Astrocyte of the hippocampus (primary cell): ENCODE results near the gene PAXIP1.

Experiments
- DNase-seq: peaks from one replicate; pipeline ENCODE4 v3.0.0; 2011; ENCODE audit warnings: low read depth, low spot score

PAXIP1 gene

DNA sequence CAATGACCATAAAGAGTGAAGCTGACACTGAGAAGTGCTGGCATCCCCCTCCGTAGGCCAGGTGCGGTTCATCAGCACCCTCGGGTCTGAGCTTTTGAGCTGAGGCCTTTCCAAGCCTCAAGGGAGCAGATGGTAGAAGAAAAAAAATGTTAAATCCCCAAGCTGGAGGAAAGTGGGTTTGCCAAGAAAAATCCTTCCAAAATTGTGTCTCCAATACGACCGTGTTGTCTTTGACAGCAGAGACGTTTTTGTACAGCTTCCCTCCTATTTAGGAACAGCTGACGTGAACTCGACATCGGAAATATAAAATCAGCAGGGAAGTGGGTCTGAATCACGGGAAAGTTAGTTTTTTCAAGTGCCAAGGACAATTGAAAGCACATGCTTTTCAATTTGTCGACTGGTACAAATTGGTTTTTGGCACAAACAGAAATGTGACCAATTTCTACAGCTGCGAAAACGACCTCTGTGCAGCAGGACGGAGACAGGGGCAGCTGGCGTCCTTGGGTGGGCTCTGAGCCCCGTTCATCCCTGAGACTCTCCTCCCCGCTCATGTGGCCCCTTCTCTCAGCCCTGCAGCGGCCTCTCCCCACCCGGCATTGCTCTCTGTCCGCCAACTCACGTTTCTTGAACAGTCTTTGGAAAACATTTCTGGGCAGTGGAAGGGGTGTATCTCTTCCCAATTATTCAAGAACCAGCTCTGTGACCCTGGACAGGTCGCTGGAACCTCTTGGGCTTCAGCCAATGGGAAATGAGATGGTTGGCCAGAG is 89.9 kb downstream of the PAXIP1 start:
- DNase-seq: no peak

- no peak for DNase-seq
Observed at GRCh38 chr7:154911862-154912455, 91.0 kb downstream of the PAXIP1 start.

GRCh38 chr7:154911411-154911810 is 91.5 kb downstream of the PAXIP1 start:
- DNase-seq: no peak

DNA sequence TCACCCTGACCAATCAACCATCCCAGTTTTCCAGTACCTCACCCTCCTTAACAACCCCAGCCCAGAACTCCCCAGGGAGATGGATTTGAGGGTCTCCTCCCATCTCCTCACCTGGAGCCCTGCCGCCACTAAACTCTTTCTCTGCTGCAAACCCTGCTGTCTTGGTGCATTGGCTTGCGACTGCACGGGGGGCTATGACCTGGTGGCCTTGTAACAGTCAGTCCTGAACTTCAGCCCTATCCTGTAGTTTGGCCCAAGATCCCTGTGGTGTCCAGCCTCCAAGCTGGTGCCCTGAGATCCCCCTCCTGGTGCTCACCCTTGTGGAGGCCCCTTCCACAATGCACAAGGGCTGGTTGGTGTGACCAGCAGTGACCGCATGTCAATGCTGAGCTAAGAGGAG is 91.9 kb downstream of the PAXIP1 start:
- DNase-seq: no peak

DNA sequence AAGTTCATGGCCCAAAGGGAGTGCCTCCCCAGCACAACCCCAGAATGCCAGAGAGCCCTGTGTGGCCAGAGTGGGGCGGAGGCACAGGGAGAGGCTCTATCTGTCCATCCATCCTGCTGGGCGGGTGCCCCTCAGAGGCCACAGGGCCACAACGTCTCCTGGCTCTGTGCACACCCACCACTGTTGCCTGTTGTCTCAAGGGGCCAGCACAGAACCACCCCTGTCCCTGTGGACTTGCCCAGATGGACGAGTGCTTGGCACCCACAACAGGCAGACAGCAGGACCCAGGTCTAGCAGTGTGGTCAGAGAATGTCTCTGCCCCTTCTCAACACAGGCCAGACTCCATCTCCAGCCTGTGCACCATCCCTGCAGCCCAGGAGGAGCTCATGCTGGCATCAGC is 92.8 kb downstream of the PAXIP1 start:
- DNase-seq: no peak

GRCh38 chr7:154909241-154910105 is 93.5 kb downstream of the PAXIP1 start:
- DNase-seq: no peak

- DNase-seq: no peak
Observed at GRCh38 chr7:154907651-154908620, 95.0 kb downstream of the PAXIP1 start.

DNA sequence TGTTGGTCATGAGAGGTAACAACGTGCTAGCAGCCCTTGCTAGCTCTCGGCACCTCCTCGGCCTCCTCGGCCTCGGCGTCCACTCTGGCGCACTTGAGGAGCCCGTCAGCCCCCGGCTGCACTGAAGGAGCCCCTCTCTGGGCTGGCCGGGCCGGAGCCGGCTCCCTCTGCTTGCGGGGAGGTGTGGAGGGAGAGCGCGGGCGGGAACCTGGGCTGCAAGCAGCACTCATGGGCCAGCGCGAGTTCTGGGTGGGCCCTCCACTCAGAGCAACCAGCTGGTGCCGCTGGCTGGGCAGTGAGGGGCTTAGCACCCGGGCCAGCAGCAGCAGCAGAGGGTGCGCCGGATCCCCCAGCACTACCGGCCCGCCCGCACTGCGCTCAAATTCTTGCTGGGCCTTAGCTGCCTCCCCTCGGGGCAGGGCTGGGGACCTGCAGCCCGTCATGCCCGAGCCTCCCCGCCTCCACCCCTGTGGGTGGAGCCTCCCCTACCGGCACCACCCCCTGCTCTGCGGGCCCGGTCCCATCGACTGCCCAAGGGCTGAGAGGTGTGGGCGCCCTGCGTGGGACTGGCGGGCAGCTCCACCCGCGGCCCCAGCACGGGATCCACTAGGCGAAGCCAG is 96.1 kb downstream of the PAXIP1 start:
- no peak for DNase-seq

GRCh38 chr7:154906201-154906600 is 96.7 kb downstream of the PAXIP1 start:
- DNase-seq: no peak

DNA sequence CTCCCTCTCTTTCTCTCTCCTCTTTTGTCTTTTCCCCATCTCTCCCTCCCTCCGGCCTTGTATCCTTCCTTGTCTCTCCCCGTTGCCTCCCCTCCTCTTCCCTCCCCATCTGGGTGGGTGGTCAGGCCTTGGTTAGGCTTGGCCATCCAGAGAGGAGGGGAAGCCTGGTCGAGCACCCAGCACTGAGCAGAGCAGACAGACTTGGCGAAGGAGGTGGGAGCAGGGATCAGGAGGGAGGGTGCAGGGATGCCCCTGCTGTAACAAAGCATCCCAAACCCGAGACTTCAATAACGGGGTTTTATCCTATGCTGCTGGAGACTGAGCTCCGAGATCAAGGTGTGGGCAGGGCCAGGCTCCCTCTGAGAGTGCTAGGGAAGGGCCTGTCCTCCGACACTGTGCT is 97.3 kb downstream of the PAXIP1 start:
- DNase-seq: no peak

DNA sequence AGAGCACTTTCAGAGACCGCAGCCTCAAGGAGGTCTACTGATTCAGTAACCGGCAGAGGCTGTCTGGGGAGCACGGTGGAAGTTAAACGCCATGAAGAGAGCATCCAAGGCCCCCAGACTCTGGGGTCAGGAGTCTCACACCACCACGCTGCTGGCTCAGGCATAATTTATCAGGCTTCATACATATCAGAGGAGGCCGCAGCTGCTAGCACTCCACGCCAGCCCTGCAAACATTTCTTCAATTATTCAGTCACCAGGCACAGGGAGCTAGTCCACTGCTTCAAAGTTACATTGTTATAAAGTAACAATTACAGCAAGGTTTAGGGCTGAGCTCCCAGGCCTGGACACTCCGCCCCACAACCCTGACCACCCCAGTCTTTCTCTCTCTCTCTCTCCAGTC is 97.8 kb downstream of the PAXIP1 start:
- DNase-seq: no peak

DNA sequence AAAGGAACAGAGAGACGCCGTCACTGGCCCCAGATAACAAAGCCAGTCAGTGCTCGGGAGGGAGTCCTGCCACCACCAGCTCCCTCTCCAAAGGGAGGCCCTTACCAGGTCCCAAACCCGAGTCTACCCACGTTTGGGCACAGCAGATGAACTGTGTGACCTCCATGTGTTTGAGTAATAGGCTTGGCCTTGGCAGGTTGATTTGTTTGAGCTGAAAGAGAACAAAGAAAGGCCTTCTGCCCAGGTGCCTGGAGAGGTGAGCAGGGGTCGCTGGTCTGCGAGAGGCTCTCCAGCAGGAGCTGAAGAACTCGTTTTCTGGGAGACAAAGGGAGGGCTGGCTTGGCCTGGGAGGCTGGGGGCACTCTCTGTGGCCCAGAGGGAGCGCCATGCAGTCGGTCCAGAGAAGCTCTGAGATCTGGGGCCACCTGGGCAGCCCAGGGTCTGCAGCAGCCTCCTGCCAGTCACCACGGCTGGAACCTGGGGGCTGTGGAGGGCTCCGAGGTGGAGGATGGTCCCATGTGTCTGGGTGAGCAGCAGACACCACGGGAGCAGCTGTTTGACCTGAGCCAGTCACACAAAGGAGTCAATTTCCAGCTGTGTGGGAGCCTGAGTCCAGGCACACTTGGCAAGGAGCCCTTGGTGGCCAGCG is 99.7 kb downstream of the PAXIP1 start:
- DNase-seq: no peak

DNA sequence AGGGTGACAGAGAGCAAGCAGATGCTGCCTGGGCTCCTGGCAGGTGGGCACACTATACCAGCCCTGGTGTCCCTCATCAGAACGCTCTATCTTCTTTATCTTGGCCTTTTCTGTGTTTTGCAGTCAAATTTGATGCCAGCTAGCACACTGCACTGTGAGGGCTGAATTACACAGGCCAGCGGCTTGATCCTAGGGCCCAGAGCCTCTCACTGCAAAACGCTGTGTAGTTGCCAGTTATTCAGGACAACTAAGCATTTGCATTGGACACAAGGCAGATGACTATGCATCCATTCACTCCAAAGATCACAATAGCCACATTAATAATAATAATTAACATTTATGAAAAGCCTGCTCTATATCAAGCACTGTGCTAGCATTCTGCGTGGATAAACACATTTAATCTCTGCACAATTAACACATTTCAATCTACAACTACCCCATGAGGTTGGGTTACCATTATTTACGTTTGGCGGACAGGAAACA is 100.3 kb downstream of the PAXIP1 start:
- DNase-seq: no peak

- DNase-seq: no peak
Observed at GRCh38 chr7:154899862-154900261, 103.1 kb downstream of the PAXIP1 start.

DNA sequence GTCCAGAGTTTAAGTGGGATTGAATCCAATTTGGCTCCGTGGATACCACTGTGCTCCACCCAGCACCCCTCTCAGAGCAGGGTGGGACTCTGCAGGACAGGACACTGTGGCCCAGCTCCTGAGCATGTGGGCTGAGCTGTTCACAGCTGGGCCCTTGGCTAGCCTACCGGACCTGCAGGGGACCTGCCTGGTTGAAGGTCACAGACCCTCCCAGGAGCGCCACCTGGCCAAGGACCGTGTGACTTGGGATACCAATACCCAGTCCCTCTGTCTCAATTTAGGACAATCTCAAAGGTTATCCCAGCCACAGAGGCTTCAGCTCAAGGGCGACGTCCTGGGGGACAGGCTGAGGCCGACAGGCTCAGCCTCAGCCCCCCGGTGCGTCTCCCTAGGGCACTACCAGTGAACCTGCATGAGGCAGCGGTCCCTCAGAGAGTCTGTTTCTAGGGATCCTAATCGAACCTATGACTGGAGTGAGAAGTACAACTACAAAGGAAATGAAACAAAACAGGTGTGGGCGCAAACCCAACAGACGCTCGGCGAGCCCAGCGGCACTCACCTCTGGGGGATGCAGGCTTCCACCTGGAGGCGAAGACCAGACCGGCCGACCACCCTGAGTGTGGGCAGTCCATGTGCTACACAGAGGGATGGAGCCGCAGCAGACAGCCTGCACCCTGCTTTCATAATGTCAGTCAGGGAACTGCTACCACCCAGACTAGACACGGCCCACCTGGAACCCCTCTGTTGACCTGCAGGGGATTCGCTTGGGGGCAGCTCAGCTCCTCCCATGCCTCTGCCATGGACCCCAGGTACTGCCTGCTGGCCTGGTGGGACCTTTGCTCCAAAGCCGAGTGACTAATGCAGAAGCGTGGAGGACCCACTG is 103.7 kb downstream of the PAXIP1 start:
- no peak for DNase-seq

DNA sequence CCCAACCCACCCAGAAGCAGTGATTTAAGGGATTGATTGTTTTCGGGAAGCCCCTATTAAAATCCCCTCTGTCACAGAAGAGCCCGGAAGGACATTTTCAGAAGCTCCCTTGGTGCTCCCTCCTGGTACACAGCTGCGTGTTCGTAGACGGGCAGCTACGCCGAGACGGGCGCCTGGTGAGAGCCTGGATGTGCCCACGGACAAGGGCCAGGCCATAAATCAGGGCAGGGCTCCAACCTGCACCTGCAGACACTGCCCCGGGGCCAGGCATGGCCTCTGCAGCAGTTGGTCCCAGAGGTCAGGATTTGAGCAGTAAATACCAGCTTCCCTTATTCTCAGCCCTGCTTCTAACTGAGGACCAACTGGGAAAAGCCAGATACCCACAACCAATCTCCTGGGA is 106.8 kb downstream of the PAXIP1 start:
- DNase-seq: no peak
